GM06990 (cell line): ENCODE measurements around the gene SULF2.

Experiments used
- DNase-seq: peaks from one replicate; pipeline ENCODE4 v3.0.0-alpha.2; 2011; ENCODE audit not compliant: insufficient read length; ENCODE audit errors: extremely low read depth
- H3K27me3 ChIP-seq: replicated peaks from 2 replicates; pipeline ENCODE4 v1.6.0; 2011; ENCODE audit warnings: low read length; ENCODE audit not compliant: control insufficient read depth, insufficient read depth
- H3K36me3 ChIP-seq: 2 replicates; pipeline ENCODE4 v1.5.1; 2011; ENCODE audit warnings: low read length; ENCODE audit not compliant: control insufficient read depth, insufficient read depth
- H3K4me3 ChIP-seq: replicated peaks from 2 replicates; pipeline ENCODE4 v1.5.1; 2011; ENCODE audit warnings: low read depth, mild to moderate bottlenecking, control low read depth, low read length
- TF ChIP-seq, protein P1 (sequence below): IDR thresholded peaks from 2 replicates; pipeline ENCODE4 v1.5.1; 2011; ENCODE audit warnings: low read length, control low read depth, mild to moderate bottlenecking, inconsistent platforms; ENCODE audit not compliant: insufficient read depth, poor library complexity, severe bottlenecking

The SULF2 gene

DNA sequence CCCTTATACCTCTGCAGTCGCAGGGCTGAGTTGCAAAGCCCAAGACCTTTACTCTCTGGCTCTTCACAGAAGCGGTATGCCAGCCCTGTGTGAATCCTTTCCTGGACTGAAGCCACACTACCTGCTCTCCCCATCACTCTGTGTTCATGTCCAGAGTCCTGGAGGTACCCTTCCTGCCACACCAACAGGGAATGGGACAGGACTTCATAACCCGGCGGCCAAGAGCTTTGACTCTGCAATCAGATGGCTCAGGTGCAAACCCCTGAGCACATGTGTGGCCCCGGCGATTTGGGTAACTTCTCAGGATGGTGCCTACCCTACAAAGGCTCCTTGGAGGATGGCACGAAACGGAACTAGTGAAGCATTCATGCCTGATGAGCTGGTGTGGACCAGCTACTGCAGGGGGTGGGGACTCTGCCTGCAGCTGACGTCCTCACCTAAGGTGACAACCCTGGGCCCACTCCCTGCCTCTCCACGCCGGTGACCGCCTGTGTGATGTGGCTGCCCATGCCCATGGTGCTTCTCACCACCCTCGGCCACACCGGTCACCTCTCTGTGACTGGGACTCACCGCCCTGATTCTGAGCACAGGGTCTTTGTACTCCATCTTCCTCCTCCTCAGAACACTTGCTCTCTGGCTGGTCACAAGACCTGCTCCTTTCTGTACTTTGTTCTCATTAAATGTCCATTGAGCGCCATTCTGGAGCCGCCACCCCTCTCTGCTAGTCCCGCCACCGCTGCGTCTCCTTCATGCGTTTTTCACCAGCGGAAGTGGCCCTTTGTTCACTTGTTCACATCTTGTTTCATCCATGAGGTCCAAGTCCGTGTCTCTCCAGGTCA, 116.7 kb downstream of the SULF2 start:
- H3K4me3 ChIP-seq = no peak overlapping the region
- no peaks in the 10 kb centered on the region for H3K27me3 ChIP-seq
- TF ChIP-seq, protein P1, sequence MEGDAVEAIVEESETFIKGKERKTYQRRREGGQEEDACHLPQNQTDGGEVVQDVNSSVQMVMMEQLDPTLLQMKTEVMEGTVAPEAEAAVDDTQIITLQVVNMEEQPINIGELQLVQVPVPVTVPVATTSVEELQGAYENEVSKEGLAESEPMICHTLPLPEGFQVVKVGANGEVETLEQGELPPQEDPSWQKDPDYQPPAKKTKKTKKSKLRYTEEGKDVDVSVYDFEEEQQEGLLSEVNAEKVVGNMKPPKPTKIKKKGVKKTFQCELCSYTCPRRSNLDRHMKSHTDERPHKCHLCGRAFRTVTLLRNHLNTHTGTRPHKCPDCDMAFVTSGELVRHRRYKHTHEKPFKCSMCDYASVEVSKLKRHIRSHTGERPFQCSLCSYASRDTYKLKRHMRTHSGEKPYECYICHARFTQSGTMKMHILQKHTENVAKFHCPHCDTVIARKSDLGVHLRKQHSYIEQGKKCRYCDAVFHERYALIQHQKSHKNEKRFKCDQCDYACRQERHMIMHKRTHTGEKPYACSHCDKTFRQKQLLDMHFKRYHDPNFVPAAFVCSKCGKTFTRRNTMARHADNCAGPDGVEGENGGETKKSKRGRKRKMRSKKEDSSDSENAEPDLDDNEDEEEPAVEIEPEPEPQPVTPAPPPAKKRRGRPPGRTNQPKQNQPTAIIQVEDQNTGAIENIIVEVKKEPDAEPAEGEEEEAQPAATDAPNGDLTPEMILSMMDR = no peak
- no peak for DNase-seq
- H3K36me3 ChIP-seq = peaks cover 3% of the 10 kb centered on the region; the same call in 1 of the 2 replicates

GRCh38 chr20:47667531-47668312, 117.6 kb downstream of the SULF2 start:
- H3K36me3 ChIP-seq = peaks cover 7% of the 10 kb centered on the region; the same call in 1 of the 2 replicates
- H3K4me3 ChIP-seq = no peak overlapping the region
- no peaks in the 10 kb centered on the region for H3K27me3 ChIP-seq
- DNase-seq = no peak
- TF ChIP-seq, protein P1 = no peak

DNA sequence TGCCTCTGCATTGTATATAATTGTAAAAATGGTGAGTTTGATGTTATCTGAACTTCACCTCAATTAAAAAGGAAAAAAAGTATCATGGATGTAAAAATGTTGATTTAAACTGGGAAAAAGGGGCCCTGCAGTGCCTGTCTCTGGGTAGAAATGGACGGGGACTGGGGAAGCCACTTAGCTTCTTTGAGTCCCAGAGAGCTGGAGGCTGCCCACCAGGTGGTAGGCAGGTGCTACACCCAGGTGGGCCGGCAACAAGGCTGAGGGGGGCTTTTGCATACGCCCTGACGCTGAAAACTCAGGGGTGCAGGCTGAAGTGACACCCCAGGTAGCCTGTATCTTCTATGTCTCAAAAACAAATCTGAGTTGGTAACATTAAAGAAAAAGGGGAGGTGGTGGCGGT, 118.2 kb downstream of the SULF2 start:
- H3K4me3 ChIP-seq = no peak overlapping the region
- TF ChIP-seq, protein P1 = no peak
- peaks cover 7% of the 10 kb centered on the region; the same call in 1 of the 2 replicates for H3K36me3 ChIP-seq
- no peak for DNase-seq
- no peaks in the 10 kb centered on the region for H3K27me3 ChIP-seq

GRCh38 chr20:47666304-47666703, 119.0 kb downstream of the SULF2 start:
- TF ChIP-seq, protein P1 = no peak
- Histone ChIP-seq H3K27me3 (no peaks in the 10 kb centered on the region), H3K36me3 (peaks cover 12% of the 10 kb centered on the region), H3K4me3 (no peak overlapping the region)
- DNase-seq = no peak

GRCh38 chr20:47665221-47665991, 119.9 kb downstream of the SULF2 start:
- H3K27me3 ChIP-seq = no peaks in the 10 kb centered on the region
- H3K4me3 ChIP-seq = no peak overlapping the region
- peaks cover 16% of the 10 kb centered on the region for H3K36me3 ChIP-seq
- DNase-seq = no peak
- TF ChIP-seq, protein P1 = no peak
